Measurements from ENCODE around the gene ALOX12. TPM values are rescaled to one million over a fixed set of nuclear protein-coding genes. Genes with fewer than 3 reads are reported as not detected.

The ALOX12 gene
- total RNA-seq, 1 donor from 2014 or later = under 0.01 TPM

DNA sequence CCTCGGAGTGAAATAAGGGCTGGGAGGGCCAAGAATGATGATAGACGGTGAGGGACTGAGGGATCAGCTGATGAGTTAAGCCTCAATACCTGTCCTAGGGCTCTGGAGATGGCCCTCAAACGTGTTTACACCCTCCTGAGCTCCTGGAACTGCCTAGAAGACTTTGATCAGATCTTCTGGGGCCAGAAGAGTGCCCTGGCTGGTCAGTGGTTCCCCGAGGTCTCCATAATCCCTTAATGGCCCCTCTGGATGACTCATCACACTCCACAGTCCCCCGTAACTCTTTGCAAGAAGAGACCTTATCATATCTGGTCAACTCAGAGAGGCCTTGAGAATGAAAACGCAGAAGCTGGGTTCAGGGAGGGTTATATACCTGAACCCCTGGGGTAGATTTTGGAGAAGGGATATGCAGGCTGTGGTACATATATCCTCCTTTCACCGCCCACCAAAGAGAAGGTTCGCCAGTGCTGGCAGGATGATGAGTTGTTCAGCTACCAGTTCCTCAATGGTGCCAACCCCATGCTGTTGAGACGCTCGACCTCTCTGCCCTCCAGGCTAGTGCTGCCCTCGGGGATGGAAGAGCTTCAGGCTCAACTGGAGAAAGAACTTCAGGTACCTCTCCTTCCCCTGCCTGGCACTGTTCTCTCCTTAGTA lies 3.1 kb downstream of the ALOX12 start:
- FAIRE-seq (no peak), DNase-seq (ENCODE audit: low spot score in 2 of 2) (no peak)

DNA sequence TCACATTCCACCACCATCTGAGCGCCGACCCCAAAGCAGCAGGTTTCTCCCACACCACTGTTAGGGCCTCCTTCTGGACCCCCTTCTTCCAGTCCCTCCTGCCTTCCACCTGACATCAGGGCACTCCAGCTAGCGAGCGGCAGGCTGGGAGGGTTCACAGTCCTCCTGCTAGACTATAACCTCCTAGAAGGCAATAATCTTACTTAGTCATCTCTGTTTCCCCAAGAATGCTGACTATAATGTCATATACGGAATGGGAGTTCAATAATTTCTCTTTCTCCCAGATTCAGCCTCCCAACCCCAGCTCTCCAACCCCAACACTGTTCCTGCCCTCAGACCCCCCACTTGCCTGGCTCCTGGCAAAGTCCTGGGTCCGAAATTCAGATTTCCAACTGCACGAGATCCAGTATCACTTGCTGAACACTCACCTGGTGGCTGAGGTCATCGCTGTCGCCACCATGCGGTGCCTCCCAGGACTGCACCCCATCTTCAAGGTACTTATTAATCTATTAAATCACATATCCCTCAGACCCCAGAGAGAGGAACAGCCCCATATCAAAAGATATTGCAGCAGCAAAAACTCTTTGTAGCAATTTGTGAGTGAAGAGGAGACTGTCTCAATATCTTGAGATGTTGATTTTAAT lies 5.6 kb downstream of the ALOX12 start:
- no peak for FAIRE-seq
- no peak for DNase-seq (ENCODE audit: low spot score in 2 of 2)

DNA sequence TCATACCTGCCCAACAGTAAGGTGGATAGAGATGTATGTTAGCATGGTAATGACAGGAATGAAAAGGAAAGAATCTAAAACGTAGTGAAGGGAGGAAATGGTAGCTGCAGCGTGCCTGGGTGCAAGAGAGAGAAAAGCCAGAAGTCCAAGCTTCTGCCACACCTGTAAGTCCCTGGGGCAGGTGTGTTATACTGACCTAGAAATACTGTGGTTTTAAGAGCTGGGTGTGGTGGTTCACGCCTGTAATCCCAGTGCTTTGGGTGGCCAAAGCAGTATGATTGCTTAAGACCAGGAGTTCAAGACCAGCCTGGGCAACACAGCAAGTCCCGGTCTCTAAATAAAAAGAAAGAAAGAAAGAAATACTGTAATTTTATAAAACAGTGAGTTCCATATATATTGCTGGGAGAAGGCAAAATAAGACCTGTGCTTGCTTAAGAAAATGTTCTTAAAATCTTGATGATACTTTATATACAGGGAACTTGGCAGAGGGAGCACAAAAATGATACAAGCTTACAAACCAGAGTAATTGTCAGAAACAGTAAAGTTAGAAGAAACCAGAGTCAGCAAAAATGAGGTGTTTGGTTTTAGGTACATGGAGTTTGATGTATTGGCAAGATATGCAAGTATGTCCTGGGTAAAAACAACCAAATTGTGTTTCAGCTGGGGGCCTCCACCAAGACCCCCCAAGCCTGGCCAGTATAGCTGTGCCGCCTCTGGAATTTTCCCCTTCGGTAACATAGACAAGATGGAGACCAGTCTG lies 6.6 kb downstream of the ALOX12 start:
- no peak for FAIRE-seq
- DNase-seq (ENCODE audit: low spot score in 2 of 2) = no peak

DNA sequence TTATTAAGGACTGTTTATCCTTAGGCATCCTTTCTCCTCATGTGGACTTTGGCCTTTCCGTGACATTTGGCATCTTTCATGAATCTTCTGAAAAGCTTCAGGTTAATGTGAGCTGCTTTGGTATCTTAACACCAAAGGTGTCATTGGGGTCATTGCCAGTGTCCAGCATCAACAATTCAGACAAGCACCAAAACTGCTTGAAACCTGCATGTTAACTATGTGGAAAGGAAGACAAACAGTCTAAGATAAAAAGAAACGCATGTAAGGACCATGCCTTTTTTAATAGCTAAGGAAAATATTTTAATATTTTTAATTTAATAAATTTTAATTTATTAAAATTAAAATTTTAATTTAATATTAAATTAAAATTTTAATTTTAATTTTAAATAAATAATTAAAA lies 7.9 kb downstream of the ALOX12 start:
- FAIRE-seq (no peak), DNase-seq (ENCODE audit: low spot score in 2 of 2) (no peak)

DNA sequence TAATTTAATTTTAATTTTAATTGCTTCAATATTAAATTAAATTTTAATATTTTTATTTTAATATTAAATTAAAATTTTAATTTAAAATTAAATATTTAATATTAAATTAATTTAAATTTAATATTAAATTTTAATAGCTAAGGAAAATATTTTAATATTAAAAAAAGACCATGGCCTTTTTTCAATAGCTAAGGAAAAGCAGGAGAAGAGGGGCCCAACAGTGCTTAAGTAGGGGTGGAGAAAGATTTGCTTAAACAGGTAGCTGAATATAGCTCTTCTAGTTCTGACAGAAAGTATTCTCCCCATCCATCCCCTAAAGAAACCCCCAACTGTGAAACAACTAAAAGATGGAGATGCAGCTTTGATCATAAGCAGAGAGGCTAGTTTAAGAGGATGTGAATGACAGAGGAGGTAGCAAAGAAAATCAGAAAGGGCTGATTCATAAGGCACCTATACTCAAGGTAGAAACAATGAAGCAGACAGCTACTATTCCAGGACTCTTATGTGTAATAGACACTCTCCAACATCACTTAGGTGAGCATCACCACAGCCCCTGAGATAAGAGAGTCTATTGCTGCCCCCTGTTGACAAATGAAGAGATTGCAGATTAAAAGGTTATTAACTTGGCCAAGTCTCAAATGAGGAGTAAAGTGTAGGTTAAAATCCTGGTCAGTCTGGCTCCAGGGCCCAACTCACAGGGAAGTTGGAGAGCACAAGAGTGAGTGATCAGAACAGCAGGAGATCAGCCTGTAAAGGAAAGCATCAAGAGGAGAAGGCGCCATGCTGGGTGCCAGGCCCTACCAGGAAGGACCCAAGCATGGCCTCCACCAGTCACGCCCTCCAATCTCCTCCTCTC lies 8.8 kb downstream of the ALOX12 start:
- FAIRE-seq = no peak
- peak in 1 of 2 donors; percentile 73 for DNase-seq (ENCODE audit: low spot score in 2 of 2)

DNA sequence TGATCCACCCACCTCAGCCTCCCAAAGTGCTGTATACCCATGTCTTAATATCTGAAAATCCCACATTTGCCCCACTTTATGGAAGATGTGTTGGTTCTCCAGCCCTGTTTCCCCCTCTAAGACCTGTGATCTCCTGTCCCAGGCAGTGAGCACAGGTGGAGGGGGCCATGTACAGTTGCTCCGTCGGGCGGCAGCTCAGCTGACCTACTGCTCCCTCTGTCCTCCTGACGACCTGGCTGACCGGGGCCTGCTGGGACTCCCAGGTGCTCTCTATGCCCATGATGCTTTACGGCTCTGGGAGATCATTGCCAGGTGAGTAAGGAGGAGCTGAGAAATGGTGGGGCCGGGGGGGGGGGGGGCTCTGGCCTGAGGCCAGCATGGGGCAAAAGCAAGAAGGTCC lies 9.9 kb downstream of the ALOX12 start:
- no peak for DNase-seq (ENCODE audit: low spot score in 2 of 2)
- no peak for FAIRE-seq

DNA sequence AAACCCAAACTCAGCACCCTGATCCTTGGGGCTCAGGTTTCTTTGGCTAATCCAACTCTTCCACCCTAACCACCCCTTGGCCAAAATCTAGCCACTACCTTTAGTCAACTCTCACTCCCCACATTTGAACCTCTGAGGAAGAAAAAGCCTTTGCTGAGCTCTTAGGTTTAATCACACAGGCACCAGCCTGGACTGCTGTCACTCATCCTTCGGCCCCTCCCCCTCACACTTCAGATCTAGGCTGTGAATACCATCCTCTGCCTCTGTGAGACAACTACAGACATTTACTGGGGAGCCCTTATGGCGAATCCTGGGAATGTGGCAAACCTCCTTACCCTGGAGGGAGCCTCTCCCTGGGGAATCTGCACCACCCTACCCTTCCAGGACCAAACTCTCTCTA lies 11.3 kb downstream of the ALOX12 start:
- FAIRE-seq (no peak), DNase-seq (ENCODE audit: low spot score in 2 of 2) (no peak)

DNA sequence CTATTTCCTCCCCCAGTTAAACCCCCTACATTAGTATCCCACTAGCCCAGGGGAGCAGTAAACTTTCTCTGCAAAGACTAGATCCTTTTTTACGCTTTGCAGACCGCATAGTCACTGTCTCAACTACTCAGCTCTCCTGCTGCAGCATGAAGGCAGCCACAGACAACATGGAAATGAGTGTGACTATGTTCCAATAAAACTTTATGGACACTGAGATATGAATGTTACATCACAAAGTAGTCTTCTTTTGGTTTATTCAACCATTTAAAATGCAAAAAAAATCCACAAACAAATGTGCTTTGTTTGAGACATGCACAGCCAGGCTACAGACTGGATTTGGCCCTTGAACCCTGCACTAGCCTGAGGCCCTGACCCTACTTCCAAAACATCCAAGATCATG lies 14.7 kb downstream of the ALOX12 start:
- FAIRE-seq (no peak), DNase-seq (ENCODE audit: low spot score in 2 of 2) (no peak)

DNA sequence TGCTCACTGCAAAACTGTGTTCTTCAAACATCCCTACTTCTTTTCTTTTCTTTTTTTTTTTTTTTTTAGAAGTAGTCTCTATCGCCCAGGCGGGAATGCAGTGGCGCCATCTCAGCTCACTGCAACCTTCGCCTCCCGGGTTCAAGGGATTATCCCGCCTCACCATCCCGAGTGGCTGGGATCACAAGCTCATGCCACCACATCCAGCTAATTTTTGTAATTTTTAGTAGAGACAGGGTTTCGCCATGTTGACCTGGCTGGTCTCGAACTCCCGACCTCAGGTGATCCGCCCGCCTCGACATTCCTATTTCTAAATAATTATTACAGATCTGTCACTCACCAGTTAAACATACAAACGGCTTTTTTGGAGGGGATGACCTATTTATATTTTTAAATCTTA lies 15.6 kb downstream of the ALOX12 start:
- FAIRE-seq = no peak
- DNase-seq (ENCODE audit: low spot score in 2 of 2) = no peak

DNA sequence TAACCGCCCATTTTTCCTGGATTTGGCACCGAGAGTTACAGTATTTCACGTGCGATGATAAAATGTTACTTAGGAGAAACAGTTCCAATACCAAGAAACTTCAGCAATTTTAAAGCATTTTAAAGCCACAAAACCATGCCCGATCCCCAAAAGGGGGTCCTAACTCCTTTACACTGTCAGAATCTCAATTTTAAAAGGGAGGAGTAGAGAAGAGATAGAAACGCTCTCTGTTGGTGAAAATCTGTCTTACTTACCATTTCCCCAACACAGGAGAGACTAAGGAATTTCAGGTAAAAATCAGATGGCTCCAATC lies 16.0 kb downstream of the ALOX12 start:
- DNase-seq (ENCODE audit: low spot score in 2 of 2) (no peak), FAIRE-seq (no peak)

DNA sequence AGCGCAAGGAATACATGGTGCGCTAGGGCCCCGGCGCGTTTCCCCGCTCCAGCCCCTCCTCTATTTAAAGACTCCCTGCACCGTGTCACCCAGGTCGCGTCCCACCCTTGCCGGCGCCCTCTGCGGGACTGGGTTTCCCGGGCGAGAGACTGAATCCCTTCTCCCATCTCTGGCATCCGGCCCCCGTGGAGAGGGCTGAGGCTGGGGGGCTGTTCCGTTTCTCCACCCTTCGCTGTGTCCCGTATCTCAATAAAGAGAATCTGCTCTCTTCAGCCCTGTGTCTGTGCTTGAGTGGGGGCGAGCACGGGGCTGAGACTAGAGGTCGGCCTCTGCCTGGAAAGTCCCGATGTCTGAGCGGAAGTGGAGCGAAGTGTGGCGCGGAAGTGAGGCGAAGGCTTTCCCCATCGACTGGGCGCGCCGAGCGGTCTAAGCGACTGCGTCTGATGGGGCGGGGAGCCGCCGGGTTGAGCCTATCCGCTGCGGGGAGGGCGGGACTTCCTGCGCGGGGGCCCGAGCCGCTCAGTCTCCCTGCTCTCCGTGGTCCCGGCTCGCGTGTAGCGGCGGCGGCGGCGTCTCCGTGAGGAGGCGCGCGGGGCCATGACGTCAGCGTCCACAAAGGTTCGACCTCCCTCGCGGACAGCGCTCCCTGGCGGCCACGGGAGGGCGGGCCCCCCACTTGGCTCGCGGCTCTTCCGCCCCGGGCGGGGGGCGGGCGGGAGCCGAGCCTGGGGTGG lies 18.6 kb downstream of the ALOX12 start:
- FAIRE-seq (no peak), DNase-seq (ENCODE audit: low spot score in 2 of 2) (peak; percentile 94)

DNA sequence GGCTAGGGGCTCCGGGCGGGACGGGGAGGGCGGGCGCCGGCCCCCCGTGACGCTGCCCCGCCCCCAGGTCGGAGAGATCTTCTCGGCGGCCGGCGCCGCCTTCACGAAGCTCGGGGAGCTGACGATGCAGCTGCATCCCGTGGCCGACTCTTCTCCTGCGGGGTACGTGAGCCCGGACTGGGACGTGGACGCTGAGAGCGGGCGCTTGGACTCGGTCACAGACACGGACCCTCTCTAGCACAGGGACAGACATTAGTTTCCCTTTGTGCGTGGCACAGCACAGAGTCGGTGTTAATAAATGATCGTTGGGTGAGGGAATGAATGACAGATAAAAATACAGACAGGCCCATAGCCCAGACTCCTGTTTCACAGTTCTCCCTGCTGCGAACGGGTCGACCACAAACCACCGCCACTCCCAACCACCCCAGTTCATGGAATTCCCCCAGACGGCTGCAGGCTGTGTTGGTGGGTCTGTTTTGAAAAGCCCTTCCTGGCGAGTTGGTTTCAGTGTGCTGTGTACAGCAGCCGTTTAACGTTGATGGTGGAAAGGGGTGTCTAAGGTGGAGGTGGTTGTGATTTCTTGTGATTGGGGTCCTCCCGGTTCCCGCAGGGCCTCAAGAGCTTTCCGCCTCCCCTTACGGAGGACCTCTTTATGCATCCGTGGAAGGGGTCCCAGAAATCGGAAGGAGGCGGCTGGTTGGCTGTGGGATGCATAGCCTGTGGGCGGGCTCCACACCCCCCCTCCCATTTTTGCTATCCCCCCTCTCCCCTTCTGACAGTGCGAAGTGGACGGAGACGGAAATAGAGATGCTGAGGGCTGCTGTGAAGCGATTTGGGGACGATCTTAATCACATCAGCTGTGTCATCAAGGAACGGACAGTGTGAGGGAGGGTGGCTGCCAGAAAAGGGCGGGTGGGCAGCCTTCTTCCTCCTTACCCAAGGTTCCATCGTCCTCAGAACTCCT lies 19.4 kb downstream of the ALOX12 start:
- FAIRE-seq (no peak), DNase-seq (ENCODE audit: low spot score in 2 of 2) (no peak)

DNA sequence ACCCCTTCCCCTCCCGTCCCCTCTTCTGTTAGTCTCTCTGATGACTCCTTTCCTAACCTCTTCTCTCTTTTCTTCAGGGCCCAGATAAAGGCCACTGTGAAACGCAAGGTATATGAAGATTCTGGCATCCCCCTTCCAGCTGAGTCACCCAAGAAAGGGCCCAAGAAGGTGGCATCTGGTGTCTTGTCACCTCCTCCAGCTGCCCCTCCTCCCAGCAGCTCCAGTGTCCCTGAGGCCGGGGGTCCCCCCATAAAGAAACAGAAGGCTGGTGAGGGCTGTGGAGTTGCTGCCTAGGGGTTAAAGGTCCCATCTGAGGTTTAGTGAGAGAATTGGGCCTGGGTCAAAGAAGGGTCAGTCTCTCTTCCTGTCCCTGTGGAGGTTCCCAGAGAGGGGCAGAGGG lies 20.6 kb downstream of the ALOX12 start:
- no peak for DNase-seq (ENCODE audit: low spot score in 2 of 2)
- FAIRE-seq = no peak

DNA sequence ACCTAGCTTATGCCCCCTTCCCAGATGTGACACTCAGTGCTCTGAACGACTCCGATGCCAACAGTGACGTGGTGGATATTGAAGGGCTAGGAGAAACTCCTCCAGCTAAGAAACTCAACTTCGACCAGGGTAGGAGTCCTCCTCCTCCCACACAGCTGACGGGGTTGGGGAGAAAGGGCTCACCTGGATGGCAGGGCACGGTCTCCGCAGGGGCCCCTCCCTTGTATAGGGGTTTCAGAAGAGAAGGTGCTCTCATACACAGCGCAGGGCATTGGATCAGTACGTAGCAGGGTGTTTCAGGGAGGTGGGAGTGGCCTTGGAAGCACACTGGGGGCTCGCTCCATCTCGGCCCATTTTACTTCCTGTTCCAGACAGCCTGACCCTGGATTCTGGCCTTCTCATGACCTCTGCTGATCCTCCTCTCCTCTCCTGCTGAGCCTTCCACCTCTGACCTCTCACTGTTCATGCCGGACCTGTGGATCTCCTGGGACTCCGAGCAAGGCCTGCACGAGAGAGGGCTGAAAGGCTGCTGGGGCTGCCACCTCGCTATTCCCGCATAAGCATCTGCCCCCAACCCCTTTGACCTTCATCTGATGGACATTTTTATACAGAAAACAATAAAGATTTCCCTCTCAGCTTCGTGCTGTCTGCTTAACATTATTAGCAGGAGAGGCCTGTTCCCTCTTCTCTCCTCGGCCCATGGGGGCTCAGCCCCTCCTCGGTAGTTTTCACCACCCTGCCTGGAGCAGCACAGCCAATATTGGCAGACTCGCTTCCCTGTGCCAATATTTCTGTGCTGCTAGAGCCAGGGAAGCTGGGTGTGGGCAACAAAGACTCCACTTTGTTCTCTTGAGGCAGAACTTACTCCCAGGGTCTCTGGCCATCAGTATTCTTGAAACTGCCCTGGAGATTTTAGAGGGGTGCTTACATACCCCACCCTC lies 21.3 kb downstream of the ALOX12 start:
- DNase-seq (ENCODE audit: low spot score in 2 of 2) (no peak), FAIRE-seq (no peak)

DNA sequence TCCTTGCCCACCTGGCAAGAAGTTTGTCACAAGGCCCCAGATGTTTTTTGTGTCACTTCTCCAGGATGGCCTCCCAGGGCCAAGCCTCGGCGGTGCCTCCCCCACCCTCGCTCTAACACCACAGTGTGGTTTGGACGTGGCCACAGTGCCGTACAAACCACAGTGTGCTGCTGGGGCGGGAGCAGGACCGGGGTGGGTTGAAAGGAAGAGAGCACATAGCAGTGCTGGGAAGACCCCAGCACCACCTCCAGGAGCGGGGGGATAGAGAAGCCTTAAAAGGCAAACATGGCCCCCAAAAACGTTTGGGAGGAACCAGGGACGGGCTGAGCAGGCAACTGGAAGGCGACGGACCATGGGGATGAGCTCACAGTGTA lies 22.0 kb downstream of the ALOX12 start:
- FAIRE-seq (no peak), DNase-seq (ENCODE audit: low spot score in 2 of 2) (no peak)

DNA sequence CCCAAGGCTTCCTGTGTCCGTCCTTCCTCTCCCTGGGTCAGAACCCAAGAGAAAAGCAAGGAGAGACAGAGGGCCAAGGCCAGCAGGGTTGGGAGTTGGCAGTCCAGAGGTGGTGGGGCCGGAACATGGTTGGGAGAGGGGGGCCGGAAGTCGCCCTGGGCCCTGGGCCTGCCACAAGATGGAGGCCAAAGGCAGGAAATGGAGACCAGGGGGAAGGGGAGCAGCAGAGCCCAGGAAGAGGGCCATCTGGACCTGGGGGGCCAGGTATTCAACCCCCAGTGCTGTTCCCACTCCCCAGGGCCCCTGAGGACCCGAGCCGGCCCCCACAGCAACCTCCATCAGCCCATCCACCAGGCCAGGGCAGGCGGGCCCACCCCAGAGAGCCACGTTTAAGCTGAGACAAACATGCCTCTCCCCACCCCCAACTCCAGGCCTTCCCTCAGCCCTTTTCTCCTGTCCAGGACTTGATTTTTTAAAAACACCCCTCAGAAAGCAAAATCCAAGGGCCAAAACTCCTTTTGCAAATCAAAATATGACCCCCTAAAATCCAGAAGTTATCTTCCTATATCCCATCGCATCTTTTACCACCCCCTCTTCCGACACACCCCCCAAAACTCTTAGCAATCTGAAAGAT lies 22.6 kb downstream of the ALOX12 start:
- DNase-seq (ENCODE audit: low spot score in 2 of 2) (no peak), FAIRE-seq (no peak)

DNA sequence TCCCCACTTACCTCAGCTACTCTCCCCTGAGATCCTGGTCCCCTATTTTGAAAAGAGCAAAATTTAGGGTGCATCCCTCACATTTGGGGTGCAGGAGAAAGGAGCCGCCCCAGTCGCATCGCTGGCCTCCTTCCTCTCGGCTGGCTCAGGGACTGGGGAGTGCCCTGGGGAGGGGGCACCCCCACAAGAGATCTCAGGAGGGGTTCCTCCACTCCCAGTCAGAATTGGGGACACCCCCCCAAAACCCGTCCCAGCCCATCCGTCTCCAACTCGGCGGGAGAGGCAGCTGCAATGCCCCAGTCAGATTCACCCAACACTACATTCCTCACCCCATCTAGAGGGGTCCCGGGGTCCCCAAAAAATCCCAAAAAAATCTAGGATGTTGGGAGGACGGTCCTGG lies 23.5 kb downstream of the ALOX12 start:
- FAIRE-seq = no peak
- DNase-seq (ENCODE audit: low spot score in 2 of 2) = no peak
